Mucosa of stomach (tissue), 1 donor: Measurements from ENCODE around the gene TXNL4A.
A peak's percentile ranks its signal among the peaks of the same experiment; 100 is the strongest.
"Not testable (repeated sequence)": the region's sequence is repeated elsewhere in the genome, so short reads cannot be mapped to it uniquely, and the experiment has no call there.

Experiments used
- H3K27me3 ChIP-seq: one replicate; pipeline ENCODE4 v1.7.0; 2013; ENCODE audit warnings: mild to moderate bottlenecking, low read length; ENCODE audit not compliant: control insufficient read depth, insufficient read depth
- H3K36me3 ChIP-seq: one replicate; pipeline ENCODE4 v1.7.0; 2013; ENCODE audit warnings: low read length; ENCODE audit not compliant: control insufficient read depth, insufficient read depth
- H3K4me1 ChIP-seq: one replicate; pipeline ENCODE4 v1.7.0; 2013; ENCODE audit warnings: mild to moderate bottlenecking, low read length; ENCODE audit not compliant: control insufficient read depth, insufficient read depth
- H3K4me3 ChIP-seq: one replicate; pipeline ENCODE4 v1.7.0; 2013; ENCODE audit warnings: low read length
- H3K9ac ChIP-seq: one replicate; pipeline ENCODE4 v1.7.0; 2013; ENCODE audit warnings: mild to moderate bottlenecking, low read length, moderate library complexity
- H3K9me3 ChIP-seq: one replicate; pipeline ENCODE4 v1.7.0; 2013; ENCODE audit warnings: mild to moderate bottlenecking, low read length, moderate library complexity; ENCODE audit not compliant: control insufficient read depth
- donor health status: Pancreatic carcinoma.

The TXNL4A gene

DNA sequence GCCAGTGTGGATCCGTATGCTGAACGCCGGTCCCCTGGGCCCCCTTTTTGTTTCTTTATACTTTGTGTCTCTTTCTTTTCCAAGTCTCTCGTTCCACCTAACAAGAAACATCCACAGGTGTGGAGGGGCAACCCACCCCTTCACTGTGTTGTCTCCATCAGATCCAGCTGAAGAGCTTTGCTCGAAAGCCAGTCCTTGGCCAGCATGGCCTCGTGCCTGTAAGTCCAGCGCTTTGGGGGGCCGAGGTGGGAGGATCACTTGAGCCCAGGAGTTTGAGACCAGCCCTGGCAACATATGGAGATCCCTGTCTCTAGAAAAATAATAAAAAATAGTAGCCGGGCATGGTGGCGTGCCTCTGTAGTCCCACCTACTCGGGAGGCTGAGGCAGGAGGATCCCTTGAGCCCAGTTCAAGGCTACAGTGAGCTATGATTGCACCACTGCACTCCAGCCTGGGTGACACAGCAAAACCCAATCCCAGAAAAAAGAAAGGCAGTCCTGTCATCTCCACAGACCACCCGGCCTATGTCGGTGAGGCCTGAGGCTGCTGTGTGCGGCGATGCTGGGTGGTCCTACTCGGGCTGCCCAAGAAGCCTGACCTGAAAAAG is 27.3 kb downstream of the TXNL4A start:
- H3K4me3 ChIP-seq, result no peak overlapping the region
- no peaks in the 10 kb centered on the region for H3K9me3 ChIP-seq
- H3K36me3 ChIP-seq, result no peaks in the 10 kb centered on the region
- H3K27me3 ChIP-seq, result no peaks in the 10 kb centered on the region
- H3K4me1 ChIP-seq, result peaks cover 20% of the 10 kb centered on the region
- no peak overlapping the region for H3K9ac ChIP-seq

DNA sequence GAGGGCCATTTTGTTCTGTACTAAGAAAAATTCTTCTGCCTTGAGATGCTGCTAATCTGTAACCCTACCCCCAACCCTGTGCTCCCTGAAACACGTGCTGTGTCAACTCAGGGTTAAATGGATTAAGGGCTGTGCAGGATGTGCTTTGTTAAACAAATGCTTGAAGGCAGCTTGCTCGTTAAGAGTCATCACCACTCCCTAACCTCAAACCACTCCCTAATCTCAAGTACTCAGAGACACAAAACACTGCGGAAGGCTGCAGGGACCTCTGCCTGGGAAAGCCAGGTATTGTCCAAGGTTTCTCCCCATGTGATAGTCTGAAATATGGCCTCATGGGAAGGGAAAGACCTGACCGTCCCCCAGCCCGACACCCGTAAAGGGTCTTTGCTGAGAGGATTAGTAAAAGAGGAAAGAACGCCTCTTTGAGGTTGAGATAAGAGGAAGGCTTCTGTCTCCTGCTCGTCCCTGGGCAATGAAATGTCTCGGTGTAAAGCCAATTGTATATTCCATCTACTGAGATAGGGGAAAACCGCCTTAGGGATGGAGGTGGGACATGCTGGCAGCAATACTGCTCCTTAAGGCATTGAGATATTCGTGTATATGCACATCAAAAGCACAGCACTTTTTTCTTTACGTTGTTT is 28.1 kb downstream of the TXNL4A start:
- H3K9ac ChIP-seq, H3K9me3 ChIP-seq, H3K4me3 ChIP-seq, H3K36me3 ChIP-seq, H3K27me3 ChIP-seq: not testable (repeated sequence)
- peaks cover 20% of the 10 kb centered on the region for H3K4me1 ChIP-seq

DNA sequence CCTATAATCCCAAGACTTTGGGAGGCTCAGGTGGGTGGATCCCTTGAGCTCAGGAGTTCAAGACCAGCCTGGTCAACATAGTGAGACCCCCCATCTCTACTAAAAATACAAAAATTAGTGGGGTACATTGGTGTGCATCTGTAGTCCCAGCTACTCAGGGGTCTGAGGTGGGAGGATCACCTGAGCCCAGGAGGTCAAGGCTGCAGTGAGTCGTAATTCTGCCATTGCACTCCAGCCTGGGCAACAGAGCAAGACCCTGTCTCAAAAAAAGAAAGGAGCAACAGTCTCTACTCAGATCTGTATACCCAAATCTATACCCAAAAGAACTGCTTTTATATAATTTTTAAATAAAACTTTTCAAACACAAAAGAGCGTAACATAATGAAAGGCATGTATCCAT is 29.4 kb downstream of the TXNL4A start:
- no peak overlapping the region for H3K4me3 ChIP-seq
- H3K36me3 ChIP-seq, result no peaks in the 10 kb centered on the region
- no peak overlapping the region for H3K9ac ChIP-seq
- peaks cover 17% of the 10 kb centered on the region for H3K4me1 ChIP-seq
- no peaks in the 10 kb centered on the region for H3K9me3 ChIP-seq
- no peaks in the 10 kb centered on the region for H3K27me3 ChIP-seq

DNA sequence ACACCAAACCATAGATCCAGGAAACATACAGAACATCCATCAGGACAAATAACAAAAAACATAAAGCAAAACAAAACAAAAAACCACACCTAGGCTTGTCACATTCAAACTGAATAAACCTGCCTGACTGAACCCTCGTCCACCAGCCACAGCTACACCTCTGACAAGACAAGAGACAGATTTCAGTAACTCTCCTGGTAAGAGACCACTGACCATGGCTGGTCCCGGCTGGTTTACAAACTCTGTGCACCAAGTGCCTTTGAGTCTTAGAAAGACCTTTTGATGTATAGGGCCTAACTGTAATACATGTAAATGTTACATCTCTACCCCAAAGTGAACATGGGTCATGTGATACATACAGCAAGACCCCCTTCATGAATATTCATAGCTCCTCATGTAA is 32.1 kb downstream of the TXNL4A start:
- no peaks in the 10 kb centered on the region for H3K27me3 ChIP-seq
- H3K36me3 ChIP-seq, result no peaks in the 10 kb centered on the region
- H3K4me3 ChIP-seq, result no peak overlapping the region
- no peak overlapping the region for H3K9ac ChIP-seq
- H3K4me1 ChIP-seq, result peaks cover 15% of the 10 kb centered on the region
- no peaks in the 10 kb centered on the region for H3K9me3 ChIP-seq

DNA sequence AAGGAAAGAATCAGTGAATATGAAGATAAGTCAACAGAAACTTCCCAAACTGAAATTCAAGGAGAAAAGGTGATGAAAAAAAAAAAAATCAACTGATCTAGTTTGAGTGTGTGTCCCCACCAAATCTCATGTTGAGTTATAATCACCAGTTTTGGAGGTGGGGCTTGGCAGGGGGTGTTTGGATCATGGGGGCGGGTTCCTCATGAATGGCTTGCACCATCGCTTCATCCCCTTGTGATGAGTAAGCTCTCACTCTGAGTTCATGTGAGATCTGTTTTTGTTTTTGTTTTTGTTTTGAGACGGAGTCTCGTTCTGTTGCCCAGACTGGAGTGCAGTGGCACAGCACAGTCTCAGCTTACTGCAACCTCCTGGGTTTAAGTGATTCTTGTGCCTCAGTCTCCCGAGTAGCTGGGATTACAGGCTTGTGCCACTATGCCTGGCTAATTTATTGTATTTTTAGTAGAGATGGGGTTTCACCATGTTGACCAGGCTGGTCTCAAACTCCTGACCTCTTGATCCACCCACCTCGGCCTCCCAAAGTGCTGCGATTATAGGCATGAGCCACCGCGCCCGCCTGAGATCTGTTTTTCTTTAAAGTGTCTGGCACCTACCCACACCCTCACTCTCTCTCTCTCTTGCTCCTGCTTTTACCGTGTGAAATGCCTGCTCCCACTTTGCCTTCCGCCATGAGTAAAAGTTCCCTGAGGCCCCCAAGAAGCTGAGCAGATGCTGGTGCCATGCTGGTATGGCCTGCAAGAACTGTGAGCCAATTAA is 32.9 kb downstream of the TXNL4A start:
- Histone ChIP-seq H3K36me3 (no peaks in the 10 kb centered on the region), H3K27me3 (no peaks in the 10 kb centered on the region), H3K9me3 (no peaks in the 10 kb centered on the region), H3K4me3 (no peak overlapping the region), H3K9ac (no peak overlapping the region), H3K4me1 (peaks cover 9% of the 10 kb centered on the region)

DNA sequence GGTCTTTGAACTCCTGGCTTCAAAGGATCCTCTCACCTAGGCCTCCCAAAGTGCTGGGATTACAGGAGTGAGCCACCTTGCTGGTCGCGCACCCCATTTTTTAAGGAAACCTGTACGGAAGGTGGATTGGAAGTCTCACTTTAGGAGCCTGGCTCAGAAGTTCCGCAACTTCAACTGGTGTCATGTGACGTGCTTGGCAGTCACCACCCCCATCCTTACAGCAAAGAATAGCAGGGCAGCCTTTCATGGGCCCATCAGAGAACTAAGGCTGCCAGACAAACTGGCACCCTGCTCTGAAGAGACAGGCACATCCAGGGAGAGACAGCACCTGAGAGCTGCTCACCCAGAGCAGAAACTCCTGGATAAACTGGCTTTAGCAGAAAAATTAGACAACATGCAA is 33.6 kb downstream of the TXNL4A start:
- Histone ChIP-seq H3K4me3 (no peak overlapping the region), H3K9me3 (no peaks in the 10 kb centered on the region), H3K27me3 (no peaks in the 10 kb centered on the region), H3K4me1 (peaks cover 4% of the 10 kb centered on the region), H3K36me3 (no peaks in the 10 kb centered on the region), H3K9ac (no peak overlapping the region)

DNA sequence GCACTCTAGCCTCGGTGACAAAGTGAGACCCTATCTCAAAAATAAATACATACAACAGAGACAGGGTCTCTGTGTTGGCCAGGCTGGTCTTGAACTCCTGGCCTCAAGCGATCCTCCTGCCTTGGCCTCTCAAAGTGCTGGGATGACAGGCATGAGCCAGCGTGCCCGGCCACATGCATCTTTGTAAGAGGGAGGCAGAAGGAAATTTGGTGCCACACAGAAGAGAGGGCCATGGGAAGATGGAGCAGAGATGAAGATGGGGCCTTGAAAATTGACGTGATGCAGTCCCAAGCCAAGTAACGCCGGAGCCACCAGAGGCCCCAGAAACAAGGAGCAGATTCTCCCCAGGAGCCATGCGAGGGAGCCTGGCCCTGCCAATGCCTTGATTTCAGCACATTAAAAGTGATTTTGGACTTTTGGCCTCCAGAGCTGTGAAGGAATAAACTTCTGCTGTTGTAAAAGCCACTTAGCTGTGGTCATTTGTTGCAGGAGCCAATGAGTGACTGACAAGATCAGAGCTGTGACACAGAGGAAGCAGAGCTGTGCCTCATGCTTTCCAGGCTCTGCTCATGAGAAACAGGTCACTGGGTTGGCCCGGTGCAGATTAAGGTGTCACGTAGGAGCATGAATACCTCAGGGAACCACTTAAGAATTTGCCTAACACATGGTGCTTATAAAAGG is 34.3 kb downstream of the TXNL4A start:
- H3K27me3 ChIP-seq, result no peaks in the 10 kb centered on the region
- H3K4me1 ChIP-seq, result no peaks in the 10 kb centered on the region
- H3K9ac ChIP-seq, result no peak overlapping the region
- H3K4me3 ChIP-seq, result no peak overlapping the region
- no peaks in the 10 kb centered on the region for H3K36me3 ChIP-seq
- H3K9me3 ChIP-seq, result no peaks in the 10 kb centered on the region

DNA sequence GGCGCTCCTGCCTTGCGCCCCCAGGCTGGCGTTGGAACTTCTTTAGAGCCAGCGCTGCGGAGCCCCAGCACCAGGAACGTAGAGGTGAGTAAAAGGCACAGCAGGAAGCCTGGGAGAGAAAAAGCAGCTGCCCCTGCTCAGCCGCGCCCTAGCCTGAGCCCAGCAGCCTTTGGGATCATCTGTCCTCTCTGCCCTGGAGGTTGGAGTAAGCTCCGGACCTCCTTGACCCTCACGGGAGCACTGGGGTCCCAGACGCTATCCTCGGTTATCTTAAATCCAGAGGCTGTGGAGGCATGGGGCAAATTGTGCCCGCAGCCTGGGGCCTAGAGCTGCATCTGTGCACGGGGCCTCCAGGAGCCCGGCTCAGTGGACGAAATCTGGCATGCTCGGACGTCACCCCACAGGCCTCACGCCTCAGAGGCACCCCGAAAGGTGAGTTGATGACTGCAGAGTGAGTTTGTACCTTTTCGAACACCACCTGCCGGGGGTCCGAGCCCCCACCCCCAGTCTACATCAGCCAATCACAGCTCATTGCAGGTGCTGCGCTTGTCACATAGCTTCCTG is 35.3 kb downstream of the TXNL4A start:
- H3K9me3 ChIP-seq, result no peaks in the 10 kb centered on the region
- H3K9ac ChIP-seq, result no peak overlapping the region
- H3K27me3 ChIP-seq, result no peaks in the 10 kb centered on the region
- H3K4me3 ChIP-seq, result no peak overlapping the region
- peaks cover 5% of the 10 kb centered on the region for H3K4me1 ChIP-seq
- H3K36me3 ChIP-seq, result no peaks in the 10 kb centered on the region

DNA sequence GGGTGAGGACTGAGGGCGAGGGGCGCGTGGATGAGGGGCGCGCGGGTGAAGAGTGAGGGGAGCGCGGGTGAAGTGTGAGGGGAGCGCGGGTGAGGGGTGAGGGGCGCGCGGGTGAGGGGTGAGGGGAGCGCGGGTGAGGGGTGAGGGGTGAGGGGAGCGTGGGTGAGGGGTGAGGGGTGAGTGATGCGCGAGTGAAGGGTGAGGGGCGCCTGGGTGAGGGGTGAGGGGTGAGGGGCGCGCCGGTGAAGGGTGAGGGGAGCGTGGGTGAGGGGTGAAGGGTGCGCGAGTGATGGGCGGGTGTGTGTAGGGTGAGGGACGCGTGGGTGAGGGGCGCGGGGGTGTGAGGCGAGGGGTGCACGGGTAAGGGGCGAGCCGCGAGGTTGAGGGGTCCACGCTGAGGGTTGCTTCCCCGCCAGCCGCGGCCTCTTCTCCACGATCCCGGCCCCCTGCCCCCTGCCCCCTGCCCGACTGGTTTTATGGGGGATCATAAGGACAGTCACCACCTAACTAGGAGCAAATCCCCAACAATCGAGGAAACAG is 35.8 kb downstream of the TXNL4A start:
- no peak overlapping the region for H3K4me3 ChIP-seq
- H3K36me3 ChIP-seq, result no peaks in the 10 kb centered on the region
- H3K9me3 ChIP-seq, result no peaks in the 10 kb centered on the region
- H3K9ac ChIP-seq, result peak overlapping the region; percentile 31
- no peaks in the 10 kb centered on the region for H3K27me3 ChIP-seq
- H3K4me1 ChIP-seq, result peaks cover 5% of the 10 kb centered on the region

DNA sequence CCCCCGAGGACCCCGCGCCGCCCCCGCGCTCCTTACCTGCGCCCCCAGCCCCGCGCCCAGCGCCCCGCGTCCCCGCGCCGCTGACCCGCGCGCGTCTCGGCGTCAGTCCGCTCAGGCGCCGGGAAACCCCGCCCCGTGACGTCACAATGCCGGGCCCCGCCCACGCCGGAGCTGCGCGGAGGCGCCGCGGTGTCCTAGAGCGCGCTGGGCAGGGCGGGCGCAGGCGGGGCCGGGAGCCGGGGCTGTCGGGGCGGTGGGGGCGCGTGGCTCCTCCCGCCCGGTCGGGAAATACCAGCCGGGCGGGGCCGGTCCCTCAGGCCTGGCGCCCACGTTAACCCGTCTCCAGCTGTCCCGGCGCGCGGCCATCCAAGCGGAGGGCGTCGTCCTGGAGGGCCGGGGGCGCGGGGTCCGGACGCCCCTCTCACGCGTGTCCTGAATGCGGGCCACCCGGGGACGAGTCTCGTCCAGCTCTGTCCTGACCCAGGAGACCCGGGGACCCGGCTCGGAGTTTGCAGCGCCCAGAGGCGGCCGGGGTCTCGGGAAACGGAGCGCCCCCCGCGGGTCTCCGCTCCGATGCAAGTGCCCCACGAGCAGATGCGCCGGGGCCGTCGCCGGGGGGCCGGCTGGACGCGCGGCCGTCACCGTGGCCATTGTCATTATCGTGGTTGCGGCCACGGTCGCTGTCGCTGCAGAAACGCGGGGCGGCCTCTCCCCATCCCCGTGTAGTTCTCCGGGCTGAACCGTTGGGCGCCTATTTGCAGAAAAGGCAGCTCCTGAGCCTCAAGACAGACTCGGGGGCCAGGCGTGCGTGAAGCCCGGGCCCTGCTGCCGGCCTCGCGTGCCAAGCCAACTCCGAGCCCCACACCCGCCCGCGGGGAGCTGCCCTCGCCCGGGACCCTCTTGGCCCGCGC is 36.6 kb downstream of the TXNL4A start, which contains the start of gene SLC66A2:
TSS of gene SLC66A2 (minus strand) at position 109 of the 911 bp plus-strand sequence. CDS start 727 bp downstream, outside the sequence.
- H3K4me3 ChIP-seq, result peak within 1 kb of the TSS; percentile 41
- no peaks in the 10 kb centered on the region for H3K9me3 ChIP-seq
- peaks cover 5% of the 10 kb centered on the region for H3K4me1 ChIP-seq
- no peaks in the 10 kb centered on the region for H3K36me3 ChIP-seq
- no peaks in the 10 kb centered on the region for H3K27me3 ChIP-seq
- peak within 1 kb of the TSS; percentile 58 for H3K9ac ChIP-seq
